ENCODE results near the gene TRPC6.

The TRPC6 gene

GRCh38 chr11:101583251-101584128 lies at the start of gene TRPC6:
Gene TRPC6 (minus strand): TSS chr11:101584007. CDS start chr11:101583503, 504 bp downstream.
- DNase-seq (ENCODE audit: low read depth), result no peak

GRCh38 chr11:101620026-101620425 lies 36.2 kb upstream of the TRPC6 start:
- DNase-seq (ENCODE audit: low read depth), result no peak

GRCh38 chr11:101618709-101619108 lies 34.9 kb upstream of the TRPC6 start:
- DNase-seq (ENCODE audit: low read depth), result no peak

DNA sequence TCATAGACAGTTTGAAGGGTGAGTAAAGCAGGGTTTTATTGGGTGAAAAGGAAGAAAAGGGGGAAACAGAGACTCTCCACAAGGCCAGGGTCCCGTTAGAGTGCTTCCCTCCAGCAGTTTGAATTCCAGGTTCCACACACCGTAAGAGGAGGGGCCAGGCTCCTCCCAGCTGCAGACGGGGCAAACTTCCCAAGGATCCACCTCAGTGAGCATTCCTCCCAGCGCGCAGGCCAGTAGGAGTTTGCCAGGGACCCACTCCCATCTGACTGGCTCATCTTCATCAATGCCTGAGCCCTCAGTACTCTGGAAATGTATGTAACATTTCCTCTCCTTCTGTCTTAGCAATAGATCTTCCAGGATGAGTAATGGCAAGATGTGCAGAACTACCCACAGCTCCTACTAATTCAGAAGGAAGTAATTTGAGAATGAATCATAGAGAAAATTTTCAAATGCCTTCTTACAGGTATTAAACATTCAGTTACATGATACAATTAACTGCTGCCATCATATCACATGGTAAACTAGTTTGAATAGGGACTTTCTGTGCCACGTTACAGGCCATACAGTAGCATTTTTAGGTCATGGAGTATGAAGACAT lies 34.0 kb upstream of the TRPC6 start:
- DNase-seq (ENCODE audit: low read depth), result no peak

- DNase-seq (ENCODE audit: low read depth), result no peak
These were observed 28.7 kb upstream of the TRPC6 start for GRCh38 chr11:101612481-101612880.

- no peak for DNase-seq (ENCODE audit: low read depth)
These were observed 17.1 kb upstream of the TRPC6 start for GRCh38 chr11:101600924-101601323.

GRCh38 chr11:101586965-101587364 lies 3.2 kb upstream of the TRPC6 start:
- DNase-seq (ENCODE audit: low read depth), result no peak

DNA sequence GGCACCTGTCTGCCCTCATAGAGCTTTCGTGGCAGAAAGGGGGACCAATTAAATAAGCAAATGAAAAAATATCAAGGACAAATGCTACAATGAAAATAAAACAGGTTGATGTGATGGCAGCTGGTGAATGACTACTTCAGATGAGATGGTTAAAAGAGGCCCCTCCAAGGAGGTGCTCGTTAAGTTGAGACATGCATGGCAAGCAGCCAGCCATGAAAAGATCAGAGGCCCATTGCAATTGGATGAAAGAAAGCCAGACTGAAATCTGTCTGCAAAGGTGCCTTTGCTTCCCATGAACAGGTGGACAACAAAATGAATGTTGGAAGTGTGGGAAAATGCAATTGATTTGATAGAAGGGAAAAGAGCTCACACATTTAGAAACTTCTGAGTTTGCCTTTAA lies 848 bp upstream of the TRPC6 start:
- no peak for DNase-seq (ENCODE audit: low read depth)

GRCh38 chr11:101584129-101584515 lies 315 bp upstream of the TRPC6 start:
- no peak for DNase-seq (ENCODE audit: low read depth)

GRCh38 chr11:101582989-101583250 lies 887 bp downstream of the TRPC6 start:
- no peak for DNase-seq (ENCODE audit: low read depth)

GRCh38 chr11:101582236-101582988 lies 1.4 kb downstream of the TRPC6 start:
- DNase-seq (ENCODE audit: low read depth), result no peak

DNA sequence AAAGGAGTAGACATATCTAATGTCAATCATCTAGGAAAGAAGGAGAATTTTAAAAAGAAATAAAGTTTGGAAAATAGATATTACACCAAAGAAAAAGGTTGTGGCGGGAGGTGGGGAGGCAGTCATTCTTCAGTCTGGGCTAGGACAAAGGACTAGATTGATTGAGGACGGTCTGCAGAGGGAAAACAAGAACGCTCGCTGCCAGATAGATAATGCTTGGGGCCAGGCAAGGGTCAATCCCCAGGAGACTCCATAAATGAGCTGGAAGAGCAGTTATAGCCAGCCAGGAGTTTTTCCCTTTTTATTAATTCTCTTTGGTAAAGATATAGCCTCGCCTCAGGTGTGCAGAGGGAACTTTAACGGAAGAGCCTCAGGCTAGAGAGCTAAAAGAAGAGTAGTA lies 6.3 kb downstream of the TRPC6 start:
- DNase-seq (ENCODE audit: low read depth), result no peak

DNA sequence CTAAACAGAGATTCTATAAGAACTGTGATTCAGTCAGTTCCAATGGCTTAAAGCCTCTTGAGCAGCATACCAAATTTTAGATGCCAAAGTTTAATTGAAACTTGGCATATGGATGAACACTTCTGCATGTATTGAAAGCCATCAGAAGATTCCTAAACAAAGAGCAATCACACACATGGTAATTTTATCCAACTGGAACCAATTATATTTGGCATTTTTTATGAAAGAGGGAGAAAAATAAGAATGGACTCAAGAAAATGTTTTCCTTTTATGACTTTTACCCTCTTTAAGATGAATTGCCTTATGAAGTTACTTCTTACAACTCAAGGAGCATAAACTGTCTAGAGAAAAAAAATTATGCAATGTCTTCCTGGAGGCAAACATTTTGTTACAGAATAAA lies 7.4 kb downstream of the TRPC6 start:
- no peak for DNase-seq (ENCODE audit: low read depth)

DNA sequence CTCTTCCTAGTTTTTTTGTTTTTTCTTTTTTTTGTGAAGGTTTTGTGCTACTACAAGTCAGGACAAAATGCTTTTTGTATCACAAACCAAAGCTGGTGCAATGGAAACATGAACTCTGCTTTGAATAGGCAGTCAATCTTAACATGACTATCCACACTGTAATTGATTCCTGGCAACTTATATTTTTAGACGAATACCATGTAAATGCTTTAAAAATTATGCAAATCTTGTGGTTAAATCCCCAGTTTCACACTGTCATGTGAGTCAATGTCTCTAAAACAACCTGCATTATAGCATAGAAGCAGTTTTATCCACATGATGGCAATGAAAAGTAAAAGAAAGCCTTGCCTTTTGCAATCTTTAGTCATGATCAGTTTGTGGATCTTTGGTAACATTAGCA lies 8.9 kb downstream of the TRPC6 start:
- DNase-seq (ENCODE audit: low read depth), result no peak

DNA sequence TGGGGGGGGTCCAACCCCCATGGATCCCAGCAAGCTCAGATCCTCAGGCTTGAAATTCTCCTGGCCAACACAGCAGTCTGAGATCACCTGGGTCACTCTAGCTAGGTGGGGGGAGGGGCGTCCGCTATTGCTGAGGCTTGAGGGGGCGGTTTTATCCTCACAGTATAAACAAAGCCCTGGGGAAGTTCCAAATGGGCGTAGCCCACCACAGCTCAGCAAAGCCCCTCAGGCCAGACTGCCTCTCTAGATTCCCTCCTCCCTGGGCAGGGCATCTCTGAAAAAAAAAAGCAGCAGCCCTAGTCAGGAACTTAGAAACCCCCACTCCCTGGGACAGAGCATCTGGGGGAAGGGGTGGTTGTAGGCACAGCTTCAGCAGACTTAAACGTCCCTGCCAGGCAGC lies 16.7 kb downstream of the TRPC6 start:
- DNase-seq (ENCODE audit: low read depth), result no peak

- DNase-seq (ENCODE audit: low read depth), result no peak
These were observed 17.2 kb downstream of the TRPC6 start for GRCh38 chr11:101566626-101567025.

DNA sequence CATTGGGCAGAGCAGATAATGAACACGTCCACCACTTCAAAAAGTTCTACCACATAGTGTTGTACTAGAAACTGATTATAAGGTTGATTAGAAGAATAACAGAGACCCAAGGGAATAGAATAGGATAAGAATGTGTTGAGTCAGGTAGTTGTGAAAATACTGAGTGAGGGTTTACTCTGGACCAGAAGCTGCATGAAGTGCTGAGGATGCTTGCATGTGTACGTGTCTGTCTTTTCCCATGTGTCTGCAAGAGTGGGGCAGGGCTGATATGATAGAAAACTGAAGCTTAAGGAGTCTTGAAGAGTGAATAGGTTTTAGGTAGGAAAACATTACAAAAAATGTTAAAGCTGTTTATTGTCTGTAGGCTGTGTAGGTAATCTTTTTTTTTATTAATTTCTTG lies 20.6 kb downstream of the TRPC6 start:
- DNase-seq (ENCODE audit: low read depth), result no peak

- no peak for DNase-seq (ENCODE audit: low read depth)
These were observed 28.4 kb downstream of the TRPC6 start for GRCh38 chr11:101555366-101555765.

GRCh38 chr11:101553891-101554292 lies 29.9 kb downstream of the TRPC6 start:
- no peak for DNase-seq (ENCODE audit: low read depth)

- DNase-seq (ENCODE audit: low read depth), result no peak
These were observed 30.9 kb downstream of the TRPC6 start for GRCh38 chr11:101552888-101553287.

- DNase-seq (ENCODE audit: low read depth), result no peak
These were observed 55.3 kb downstream of the TRPC6 start for GRCh38 chr11:101528541-101528940.

- no peak for DNase-seq (ENCODE audit: low read depth)
These were observed 60.1 kb downstream of the TRPC6 start for GRCh38 chr11:101523634-101524260.

DNA sequence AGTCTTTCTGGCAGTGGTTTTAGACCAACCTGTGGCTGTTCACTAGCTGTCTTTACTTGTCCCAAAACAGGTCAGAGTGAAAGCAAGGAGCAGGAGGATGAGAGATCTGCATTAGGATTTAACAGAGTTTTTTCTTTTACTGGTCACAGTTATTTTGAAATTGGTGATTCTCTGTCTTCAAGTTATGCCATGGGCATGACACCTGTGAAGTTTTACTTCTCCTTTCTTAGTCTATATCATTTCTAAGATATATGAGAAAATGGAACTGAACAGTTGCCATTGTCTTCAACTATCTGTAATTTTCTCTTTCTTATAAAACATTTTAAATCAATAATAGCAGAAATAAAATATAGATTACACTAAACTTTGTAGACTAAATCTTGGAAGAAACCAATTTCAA lies 60.6 kb downstream of the TRPC6 start:
- DNase-seq (ENCODE audit: low read depth), result no peak
